D341Med (cell line): ENCODE measurements around the gene CALML5.

Experiments
- DNase-seq: peaks from one replicate; pipeline ENCODE4 v3.0.0; 2012; ENCODE audit warnings: low spot score

CALML5 gene

DNA sequence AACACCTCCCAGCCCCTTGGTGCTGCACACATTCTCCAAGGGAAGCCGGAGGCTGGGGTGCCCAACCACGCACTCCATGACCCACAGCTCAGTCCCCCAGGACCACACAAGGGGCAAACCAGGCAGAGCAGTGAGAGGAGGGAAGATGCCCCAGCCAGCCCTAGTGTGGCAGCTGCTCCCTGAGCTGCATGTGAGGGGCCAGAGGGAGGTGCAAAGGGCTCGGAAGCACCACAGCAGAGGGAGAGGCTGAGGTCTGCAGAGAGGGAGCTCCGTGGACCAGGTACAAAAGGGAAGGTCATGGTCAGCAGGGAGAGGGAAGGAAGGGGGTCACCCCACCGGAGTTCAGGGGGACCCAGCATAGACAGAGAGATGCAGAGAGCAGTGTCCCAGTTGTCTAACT is 1.5 kb upstream of the CALML5 start:
- no peak for DNase-seq

DNA sequence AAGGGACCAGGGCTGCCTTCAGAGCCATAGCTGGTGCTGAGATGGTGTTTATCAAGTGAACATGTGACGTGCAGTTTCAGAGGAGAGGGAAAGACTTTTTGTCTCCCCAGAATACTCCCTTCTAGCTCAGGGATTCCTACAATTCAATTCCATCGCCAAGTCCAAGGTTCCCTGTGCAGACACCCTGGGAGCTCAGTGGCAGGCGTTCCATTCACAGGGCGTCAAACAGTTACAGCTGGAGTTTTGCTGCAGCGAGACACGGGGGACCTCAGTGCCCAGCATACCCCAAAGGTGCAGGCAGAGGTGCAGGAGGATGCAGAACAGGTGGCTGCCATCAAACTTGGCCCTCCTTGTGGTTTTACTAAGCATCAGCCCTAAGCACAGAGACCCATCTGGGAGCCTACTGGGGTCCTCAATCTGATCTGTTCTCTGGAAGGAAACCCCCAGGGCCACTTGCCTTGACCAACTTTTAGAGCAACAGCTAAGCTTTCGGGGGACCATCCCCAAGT is 846 bp upstream of the CALML5 start:
- DNase-seq = no peak

DNA sequence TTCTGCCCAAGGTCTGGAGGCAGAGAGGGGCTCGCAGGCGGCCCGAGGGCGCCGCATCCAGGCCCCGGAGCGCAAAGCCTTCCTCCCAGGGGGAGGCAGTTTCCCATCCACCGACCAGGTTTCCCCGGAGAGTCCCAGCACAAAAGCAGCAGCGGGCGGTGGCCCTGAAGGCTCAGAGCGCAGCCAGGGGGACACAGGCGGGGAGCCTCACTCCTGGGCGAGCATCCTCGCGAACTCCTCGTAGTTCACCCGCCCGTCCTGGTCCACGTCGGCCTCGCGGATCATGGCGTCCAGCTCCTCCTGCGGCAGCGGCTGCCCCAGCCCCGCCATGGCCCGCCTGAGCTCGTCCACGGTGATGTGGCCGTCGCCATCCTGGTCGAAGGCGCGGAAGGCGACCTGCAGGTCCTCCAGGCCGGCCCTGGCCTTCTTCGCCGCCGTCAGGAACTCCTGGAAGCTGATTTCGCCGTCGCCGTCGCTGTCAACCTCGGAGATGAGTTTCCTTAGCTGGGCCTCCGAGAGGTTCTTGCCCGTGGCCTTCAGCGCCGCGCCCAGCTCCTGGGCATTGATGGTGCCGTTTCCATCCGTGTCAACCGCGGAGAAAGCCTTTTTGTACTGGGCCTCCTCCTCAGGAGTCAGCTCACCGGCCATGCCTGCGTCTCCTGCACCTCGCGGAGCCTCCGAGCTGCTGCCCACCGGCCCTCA is 428 bp downstream of the CALML5 start:
- DNase-seq = no peak

DNA sequence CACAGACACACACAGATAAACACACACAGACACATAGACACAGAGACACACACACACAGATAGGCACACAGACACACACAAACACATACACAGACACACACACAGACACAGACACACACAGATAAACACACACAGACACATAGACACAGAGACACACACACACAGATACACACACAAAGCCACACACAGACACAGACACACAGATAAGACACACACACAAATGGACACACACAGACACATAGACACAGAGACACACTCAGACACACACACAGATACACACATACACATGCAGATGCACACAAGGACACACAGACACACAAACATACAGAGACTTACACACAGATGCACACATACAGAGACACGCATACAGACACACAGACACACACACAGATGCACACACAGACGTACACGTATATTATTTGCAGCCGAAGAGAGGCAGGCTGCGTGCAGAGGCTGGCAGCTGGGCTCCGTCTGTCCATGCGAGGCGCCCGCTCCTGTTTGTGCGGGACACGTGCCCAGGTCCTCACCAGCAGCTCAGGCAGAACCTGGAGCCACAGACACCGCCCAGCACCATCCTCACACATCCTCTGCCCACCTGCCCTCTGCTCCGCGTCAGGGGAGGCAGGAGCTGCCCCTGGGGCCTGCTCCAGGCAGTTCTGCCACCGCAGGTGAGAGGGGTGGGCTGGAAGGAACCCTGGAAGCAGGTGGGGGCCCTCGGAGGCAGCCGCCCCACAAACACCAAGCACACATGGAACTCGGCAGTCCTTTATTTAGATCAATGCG is 1.2 kb downstream of the CALML5 start:
- DNase-seq = no peak

GRCh38 chr10:5497289-5497688 is 2.1 kb downstream of the CALML5 start:
- no peak for DNase-seq

DNA sequence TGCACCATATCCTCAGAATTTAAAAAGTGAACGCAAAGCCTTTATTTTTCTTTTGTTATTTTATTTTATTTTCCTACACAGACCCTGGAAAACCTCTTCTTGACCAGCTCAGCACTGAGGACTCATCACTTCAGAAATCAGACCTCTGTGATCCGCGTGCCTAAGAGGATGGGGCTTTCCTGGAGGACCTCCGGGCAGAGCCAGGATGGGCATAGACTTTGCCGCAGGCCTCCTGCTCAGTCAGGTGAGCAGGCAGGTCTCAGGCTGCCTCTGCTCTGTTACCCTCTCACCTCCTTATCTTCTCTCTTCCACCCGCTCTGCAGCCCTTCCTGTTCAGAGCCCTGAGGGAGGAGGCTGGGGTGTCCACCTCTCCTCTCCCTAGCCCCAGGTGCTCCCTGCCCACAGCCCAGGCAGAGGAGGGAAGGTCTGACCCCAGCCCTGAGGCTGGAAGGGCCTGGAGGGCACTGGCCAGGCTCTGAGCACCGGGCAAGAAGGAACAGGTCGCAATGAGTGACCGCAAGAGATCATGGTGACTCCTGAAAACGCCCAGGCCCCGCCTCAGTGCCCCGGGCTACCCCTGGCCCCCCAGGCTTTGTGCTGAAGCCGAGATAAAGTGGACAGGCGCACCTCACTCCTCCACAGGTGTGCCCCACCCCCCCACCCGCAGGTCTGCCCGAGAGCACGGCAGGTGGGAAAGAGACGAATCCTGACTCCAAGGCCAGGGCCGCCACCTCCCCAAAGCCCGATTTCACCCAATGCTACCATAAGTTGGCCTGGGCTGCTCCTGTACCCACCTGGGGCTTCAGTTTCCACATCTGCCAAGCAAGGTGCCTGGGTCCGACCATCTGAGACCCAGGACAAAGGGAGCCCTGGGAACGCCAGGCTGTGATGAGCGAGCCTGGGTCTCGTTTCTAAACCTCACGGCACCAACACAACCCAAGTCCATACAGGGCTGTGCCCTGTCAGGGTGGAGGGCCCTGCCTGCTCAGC is 2.8 kb downstream of the CALML5 start:
- no peak for DNase-seq

DNA sequence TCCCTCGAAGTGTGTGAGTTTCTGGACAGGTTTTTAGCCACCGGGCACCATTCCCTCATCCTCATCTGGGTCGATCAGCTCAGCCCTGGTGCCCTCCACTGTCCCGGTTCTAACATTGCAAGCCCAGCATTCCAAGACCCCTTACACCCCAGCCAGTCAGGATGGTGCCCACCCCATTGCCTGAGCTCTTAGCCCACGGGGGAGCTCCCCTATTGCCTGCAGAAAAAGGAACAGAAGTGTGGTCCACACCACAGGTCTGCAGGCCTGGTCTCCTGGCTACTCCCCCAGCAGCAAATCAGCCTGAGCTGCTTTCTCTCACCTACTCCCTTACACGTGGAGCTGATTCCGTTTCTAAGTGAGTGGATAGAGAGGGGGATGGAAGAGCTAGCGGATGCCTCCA is 4.8 kb downstream of the CALML5 start:
- DNase-seq = no peak

DNA sequence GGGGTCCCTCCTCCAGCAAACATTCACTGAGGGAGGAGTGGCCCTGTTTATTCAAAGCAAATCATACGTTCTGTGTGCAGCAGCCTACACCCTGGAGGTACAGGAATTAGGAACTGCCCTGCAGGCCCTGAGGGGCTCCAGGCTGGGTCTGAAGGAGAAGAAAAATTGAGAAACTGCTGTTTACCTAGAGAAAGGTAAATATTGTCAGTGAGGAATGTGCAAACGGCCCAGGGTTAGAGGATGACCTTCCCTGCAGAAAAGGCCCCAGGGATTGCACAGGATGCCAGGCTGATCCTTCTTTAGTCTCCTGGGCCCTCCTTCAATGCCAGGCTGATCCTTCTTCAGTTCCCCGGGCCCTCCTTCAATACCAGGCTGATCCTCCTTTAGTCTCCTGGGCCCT is 5.7 kb downstream of the CALML5 start:
- no peak for DNase-seq

- no peak for DNase-seq
Observed at GRCh38 chr10:5492929-5493576, 6.3 kb downstream of the CALML5 start.

DNA sequence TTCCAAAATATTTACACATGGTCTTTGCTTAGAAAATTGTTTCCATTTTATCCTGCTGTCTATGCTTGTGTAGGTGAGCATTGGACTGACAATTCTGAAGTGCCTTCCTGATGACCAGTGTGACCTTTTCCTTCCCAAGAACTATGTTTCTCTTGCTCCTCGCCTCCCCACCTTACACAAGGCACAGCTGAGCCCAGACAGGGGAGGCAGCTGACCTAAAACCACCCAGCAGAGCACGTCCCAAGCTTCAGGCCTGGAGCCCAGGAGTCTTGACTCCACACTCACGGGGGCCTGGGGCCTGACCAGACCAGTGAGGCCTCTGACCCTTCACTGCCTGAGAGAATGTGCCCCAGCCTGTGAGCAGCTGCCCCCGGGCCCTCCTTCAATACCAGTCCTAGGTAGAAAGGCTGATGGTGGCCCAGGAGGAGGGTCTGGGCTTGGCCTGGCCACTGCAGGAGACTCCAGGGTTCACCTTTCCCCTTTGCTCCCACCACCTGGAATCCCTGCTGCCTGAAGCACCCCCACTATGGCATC is 7.0 kb downstream of the CALML5 start:
- no peak for DNase-seq

DNA sequence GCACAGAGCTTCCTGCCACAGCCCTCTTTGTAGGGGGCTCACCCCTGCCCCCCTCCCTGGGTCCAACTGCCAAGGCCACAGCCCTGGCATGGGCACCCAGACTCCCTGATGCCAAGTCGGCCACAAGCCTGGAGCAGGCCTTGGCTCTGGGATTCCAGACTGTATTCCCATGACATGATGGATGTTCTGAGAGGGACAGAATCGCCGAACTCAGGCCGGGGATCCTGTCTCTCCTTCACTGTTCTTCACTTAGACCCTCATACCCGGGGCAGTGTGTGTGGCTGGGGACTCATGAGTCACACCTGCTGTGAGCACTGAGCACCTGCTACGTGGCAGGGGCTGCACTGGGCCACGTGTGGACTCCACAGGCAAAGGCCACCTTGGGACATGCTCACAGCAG is 7.9 kb downstream of the CALML5 start:
- no peak for DNase-seq

GRCh38 chr10:5490698-5491464 is 8.5 kb downstream of the CALML5 start:
- no peak for DNase-seq

DNA sequence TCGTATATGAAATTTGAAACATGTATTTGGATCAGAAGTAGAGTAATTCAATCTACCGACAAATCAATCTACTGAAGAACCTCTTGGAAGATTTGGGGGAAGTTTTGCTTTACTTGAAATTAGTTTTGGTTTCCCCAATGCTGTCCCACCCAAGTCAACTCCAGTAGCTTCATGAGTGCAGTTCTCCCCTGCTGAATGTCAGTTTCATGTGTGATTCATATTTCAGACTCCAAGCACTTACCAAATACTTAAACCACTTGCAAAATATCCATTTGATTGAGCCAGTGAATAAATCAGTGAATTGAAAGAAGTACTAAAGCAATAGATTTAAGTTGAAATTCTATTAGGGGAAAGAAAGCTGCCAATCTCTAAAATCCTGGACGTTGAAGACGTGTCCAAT is 9.3 kb downstream of the CALML5 start:
- no peak for DNase-seq

GRCh38 chr10:5488272-5489161 is 10.9 kb downstream of the CALML5 start:
- DNase-seq = no peak

DNA sequence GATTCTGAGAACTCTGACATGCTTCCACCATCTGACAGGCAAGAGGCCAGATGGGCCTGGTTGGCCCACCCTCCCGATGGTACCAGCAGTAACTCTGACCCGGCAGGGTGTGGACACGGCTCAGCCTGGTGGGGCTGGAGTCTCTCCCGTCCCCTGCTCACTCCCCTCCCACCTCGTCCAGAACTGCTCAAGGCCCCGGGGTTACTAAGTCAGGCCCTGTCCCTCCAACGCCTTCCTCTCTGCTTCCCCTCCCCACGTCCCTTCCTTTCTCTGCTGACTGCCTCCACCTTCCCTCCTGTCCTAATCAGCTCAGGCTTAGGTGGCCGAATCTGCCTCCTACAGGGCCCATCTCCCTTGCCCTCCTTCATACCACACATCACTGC is 12.5 kb downstream of the CALML5 start:
- DNase-seq = no peak

GRCh38 chr10:5485948-5486852 is 13.2 kb downstream of the CALML5 start:
- no peak for DNase-seq

DNA sequence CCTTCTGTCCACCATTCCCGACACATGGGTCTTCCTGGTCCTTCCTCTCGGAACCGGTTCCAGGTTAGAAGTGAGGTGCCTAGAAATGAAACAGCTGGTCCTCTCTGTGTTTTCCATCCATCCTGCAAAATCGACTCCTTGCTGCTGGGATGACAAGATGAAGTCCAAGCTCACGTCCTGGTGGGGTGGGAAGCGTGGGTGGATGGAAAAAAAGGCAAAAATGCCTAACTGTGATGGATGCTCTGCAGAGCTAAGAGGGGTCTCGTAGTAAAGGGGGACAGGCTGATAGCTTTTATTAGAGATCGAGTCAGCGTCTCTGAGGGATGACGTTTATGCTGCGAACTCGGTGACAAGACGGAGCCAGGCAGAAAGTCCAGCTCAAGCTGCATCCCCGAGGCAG is 14.1 kb downstream of the CALML5 start:
- DNase-seq = no peak

DNA sequence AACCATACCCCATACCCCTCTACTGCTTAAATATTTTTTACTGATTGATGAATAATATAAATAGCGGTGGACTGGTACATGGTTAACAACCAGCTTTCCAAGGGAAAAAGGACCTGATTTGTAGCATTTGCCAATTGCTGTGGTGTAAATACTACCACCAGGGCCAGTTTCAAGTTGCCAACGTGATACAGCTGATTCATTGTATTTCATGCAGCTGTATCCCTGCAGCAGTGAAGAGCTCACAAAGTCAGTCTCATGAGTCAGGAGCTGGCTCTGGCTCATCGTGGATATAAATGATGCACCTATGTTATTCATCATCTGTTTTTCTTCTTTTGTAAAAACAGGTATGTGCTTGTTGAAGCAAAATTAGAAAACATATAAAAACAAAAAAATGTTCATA is 15.2 kb downstream of the CALML5 start:
- no peak for DNase-seq

DNA sequence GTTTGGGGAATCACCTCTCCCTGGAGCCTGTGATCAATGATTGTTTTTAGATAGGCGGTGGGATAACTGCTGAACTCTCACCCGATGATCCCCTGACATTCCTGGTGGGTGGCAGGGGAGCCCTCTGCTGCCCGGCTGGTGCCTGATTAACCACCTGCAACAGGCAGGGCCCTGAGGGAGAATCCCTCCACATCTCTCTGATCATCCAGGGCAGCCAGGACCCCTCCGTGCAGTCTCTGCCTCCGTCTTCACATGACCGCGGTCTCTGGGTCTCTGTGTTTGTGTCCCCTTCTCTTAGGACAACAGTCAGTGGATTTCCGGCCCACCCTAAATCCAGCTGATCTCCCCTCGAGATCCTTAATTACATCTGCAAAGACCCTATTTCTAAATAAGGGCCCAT is 17.4 kb downstream of the CALML5 start:
- DNase-seq = no peak
